Stomach (tissue), 9 donors: ENCODE results near the gene VEGFB. TPM values are rescaled to one million over a fixed set of nuclear protein-coding genes. Genes with fewer than 3 reads are reported as not detected.

Experiments
- DNase-seq, 2 donors: peaks; one replicate each; pipeline versions ENCODE4 v3.0.0 to v3.0.0-alpha.2; 2013 to 2019
- H3K27ac ChIP-seq, 5 donors: fragments of 200-600 bp in 4 of 5; sonication (generic) in 4 of 5; one replicate each; pipeline ENCODE4 v1.5.1; 2013 to 2019; ENCODE audit warnings: mild to moderate bottlenecking in 1 of 5, moderate library complexity in 1 of 5
- H3K27me3 ChIP-seq, 3 donors: fragments of 200-600 bp; sonication (generic); one replicate each; pipeline ENCODE4 v1.5.1; 2017 to 2019; ENCODE audit warnings: mixed run types in 1 of 3
- H3K36me3 ChIP-seq, 4 donors: fragments of 200-600 bp; sonication (generic); 1 replicate in 3 of 4; 2 replicates in 1 of 4; pipeline ENCODE4 v1.5.1; 2016 to 2019
- H3K4me1 ChIP-seq, 4 donors: fragments of 200-600 bp; sonication (generic); one replicate each; pipeline ENCODE4 v1.5.1; 2016 to 2019
- H3K4me3 ChIP-seq, 4 donors: fragments of 200-600 bp; sonication (generic) in 3 of 4; one replicate each; pipeline ENCODE4 v1.5.1; 2016 to 2019; ENCODE audit warnings: mild to moderate bottlenecking in 1 of 4
- H3K9me3 ChIP-seq, 4 donors: fragments of 200-600 bp; sonication (generic); one replicate each; pipeline ENCODE4 v1.5.1; 2016 to 2019
- EP300 ChIP-seq: sonication (generic); formaldehyde crosslinking; IDR thresholded peaks from one replicate; pipeline ENCODE4 v1.6.1; 2017; ENCODE audit warnings: antibody characterized with exemption
- POLR2A ChIP-seq, 4 donors: fragments of 450-650 bp; IDR thresholded peaks; one replicate each; pipeline ENCODE4 v1.6.1; 2016; ENCODE audit warnings: antibody characterized with exemption in 4 of 4, control low read depth in 2 of 4, mild to moderate bottlenecking in 1 of 4, moderate library complexity in 1 of 4
- POLR2AphosphoS5 ChIP-seq, 3 donors: sonication (generic); formaldehyde crosslinking; IDR thresholded peaks; one replicate each; pipeline ENCODE4 v1.6.1; 2016; ENCODE audit warnings: antibody characterized with exemption in 3 of 3
- WGBS, 5 donors: extraction: QIAGEN DNeasy Blood & Tissue Kit in 3 of 5; methylation state at CpG; one replicate each; pipeline versions ENCODE4 v1.1.5 to v1.1.7; 2013 to 2018; 5-methylcytosine and 5-hydroxymethylcytosine counted together
- intact Hi-C: fragments of 100-400 bp; cut with DNase I; formaldehyde crosslinking; loops from one replicate; pipeline ENCODE4 v1.15.1; 2023; ENCODE audit warnings: low total_unique reads
- polyA plus RNA-seq, 3 donors: library from polyadenylated mRNA; stranded (reverse); fragments of 200-250 nt; gene quantifications; one replicate each; pipeline ENCODE4 v1.2.3, GENCODE V29; 2013
- total RNA-seq, 5 donors: library from RNA; depleted of rRNA; stranded (reverse); fragments of >200 nt; gene quantifications; one replicate each; pipeline versions ENCODE4 v1.1.0 to v1.2.3, GENCODE V29; 2014 to 2016
- TF ChIP-seq, protein P1 (sequence below), 7 experiments: fragments of 450-650 bp in 4 of 7; fragments of 200-600 bp in 3 of 7; sonication (generic) in 3 of 7; IDR thresholded peaks; one replicate each; pipeline ENCODE4 v1.5.1; 2016 to 2019; ENCODE audit warnings: antibody characterized with exemption in 7 of 7, control low read depth in 2 of 7, mild to moderate bottlenecking in 1 of 7
- donor health status: healthy with polysubstance abuse.
- donor health status: Bipolar disorder and iron deficiency.
- donor health status: healthy.

The VEGFB gene
- total and polyA plus RNA-seq, 8 donors = 2.9 to 167 (median 65.1) TPM

- TF ChIP-seq, protein P1, sequence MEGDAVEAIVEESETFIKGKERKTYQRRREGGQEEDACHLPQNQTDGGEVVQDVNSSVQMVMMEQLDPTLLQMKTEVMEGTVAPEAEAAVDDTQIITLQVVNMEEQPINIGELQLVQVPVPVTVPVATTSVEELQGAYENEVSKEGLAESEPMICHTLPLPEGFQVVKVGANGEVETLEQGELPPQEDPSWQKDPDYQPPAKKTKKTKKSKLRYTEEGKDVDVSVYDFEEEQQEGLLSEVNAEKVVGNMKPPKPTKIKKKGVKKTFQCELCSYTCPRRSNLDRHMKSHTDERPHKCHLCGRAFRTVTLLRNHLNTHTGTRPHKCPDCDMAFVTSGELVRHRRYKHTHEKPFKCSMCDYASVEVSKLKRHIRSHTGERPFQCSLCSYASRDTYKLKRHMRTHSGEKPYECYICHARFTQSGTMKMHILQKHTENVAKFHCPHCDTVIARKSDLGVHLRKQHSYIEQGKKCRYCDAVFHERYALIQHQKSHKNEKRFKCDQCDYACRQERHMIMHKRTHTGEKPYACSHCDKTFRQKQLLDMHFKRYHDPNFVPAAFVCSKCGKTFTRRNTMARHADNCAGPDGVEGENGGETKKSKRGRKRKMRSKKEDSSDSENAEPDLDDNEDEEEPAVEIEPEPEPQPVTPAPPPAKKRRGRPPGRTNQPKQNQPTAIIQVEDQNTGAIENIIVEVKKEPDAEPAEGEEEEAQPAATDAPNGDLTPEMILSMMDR (IDR thresholded peaks at IDR 0.05) = no peak
- no peak for TF ChIP-seq POLR2A (IDR thresholded peaks at IDR 0.05)
- no peak for TF ChIP-seq EP300
- TF ChIP-seq POLR2AphosphoS5 (IDR thresholded peaks at IDR 0.05) = no peak
- Histone ChIP-seq H3K27me3 (no peaks in the 10 kb centered on the region), H3K9me3 (no peaks in the 10 kb centered on the region), H3K27ac (no peak overlapping the region), H3K36me3 (peaks cover 11 to 44% (median 39%) of the 10 kb centered on the region in 4 donors), H3K4me1 (peaks cover 17 to 50% (median 46%) of the 10 kb centered on the region in 4 donors), H3K4me3 (no peak overlapping the region)
- intact Hi-C loops = no loop called here
- DNase-seq = no peak
- WGBS, 5 donors = 94 to 95% (median 94%) methylated on average over 22 of the region's 22 CpGs
These were observed 47.8 kb downstream of the VEGFB start for GRCh38 chr11:64281957-64282770.

DNA sequence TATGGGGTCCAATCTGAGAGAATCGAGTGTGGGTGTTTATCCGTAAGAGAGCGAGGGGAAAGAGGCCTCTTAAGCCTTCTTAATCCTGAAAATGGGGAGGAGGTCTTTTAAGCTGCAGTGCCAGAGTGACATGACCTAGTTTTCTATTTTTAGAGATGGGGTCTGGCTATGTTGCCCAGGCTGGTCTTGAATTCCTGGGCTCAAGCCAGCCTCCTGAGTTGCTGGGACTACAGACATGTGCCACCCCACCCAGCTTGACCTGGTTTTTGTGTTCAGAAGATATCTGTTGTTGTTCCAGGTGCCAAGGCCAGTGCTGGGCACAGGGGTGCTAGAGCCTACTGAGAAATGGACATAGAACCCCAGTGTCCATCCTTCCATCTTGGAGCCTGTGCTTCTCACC lies 48.7 kb downstream of the VEGFB start:
- Histone ChIP-seq H3K27ac (peak overlapping the region in 2 of 5 donors; percentile 94 to 98), H3K4me1 (peaks cover 17 to 57% (median 43%) of the 10 kb centered on the region in 4 donors), H3K9me3 (no peaks in the 10 kb centered on the region), H3K36me3 (peaks cover 4 to 35% (median 30%) of the 10 kb centered on the region in 4 donors), H3K27me3 (no peaks in the 10 kb centered on the region), H3K4me3 (peak overlapping the region in 2 of 4 donors; percentile 84 to 86)
- TF ChIP-seq POLR2A (IDR thresholded peaks at IDR 0.05) (no peak), POLR2AphosphoS5 (IDR thresholded peaks at IDR 0.05) (no peak), EP300 (no peak)
- TF ChIP-seq, protein P1 (IDR thresholded peaks at IDR 0.05) = no peak
- DNase-seq = no peak
- intact Hi-C loops = no loop called here
- 82 to 87% (median 83%) methylated on average over 3 of the region's 3 CpGs for WGBS, 5 donors

GRCh38 chr11:64284048-64284961 lies 49.9 kb downstream of the VEGFB start, which contains the start of gene BAD:
TSS of gene BAD (minus strand) at chr11:64284665. CDS start at chr11:64284368, 297 bp downstream.
- Histone ChIP-seq H3K4me1 (peaks cover 17 to 57% (median 43%) of the 10 kb centered on the region in 4 donors), H3K9me3 (no peaks in the 10 kb centered on the region), H3K27ac (peak within 1 kb of the TSS; percentile 94 to 99 (median 98)), H3K36me3 (peaks cover 3 to 25% (median 18%) of the 10 kb centered on the region in 4 donors), H3K4me3 (peak within 1 kb of the TSS; percentile 84 to 88 (median 86)), H3K27me3 (peaks cover 0 to 5% (median 0%) of the 10 kb centered on the region in 3 donors)
- WGBS, 5 donors = 2 to 6% (median 3%) methylated on average over 26 to 44 of the region's 44 CpGs
- intact Hi-C loops = no loop called here
- TF ChIP-seq POLR2A (IDR thresholded peaks at IDR 0.05) (peak in 1 of 4 donors; percentile 4), POLR2AphosphoS5 (IDR thresholded peaks at IDR 0.05) (peak in 2 of 3 donors; percentile 63 to 75), EP300 (no peak)
- TF ChIP-seq, protein P1 (IDR thresholded peaks at IDR 0.05) = no peak
- DNase-seq = peak; percentile 97 to 98
